Stimulated activated CD4-positive, alpha-beta T cell treated with anti-CD3 and anti-CD28 coated beads, Interleukin-15, amount 100 ng/mL, for 24 hours (primary cell): Measurements from ENCODE around the gene CLDN10.

Experiments
- DNase-seq: peaks from one replicate; pipeline ENCODE4 v3.0.0-alpha.2; 2020

Gene CLDN10

DNA sequence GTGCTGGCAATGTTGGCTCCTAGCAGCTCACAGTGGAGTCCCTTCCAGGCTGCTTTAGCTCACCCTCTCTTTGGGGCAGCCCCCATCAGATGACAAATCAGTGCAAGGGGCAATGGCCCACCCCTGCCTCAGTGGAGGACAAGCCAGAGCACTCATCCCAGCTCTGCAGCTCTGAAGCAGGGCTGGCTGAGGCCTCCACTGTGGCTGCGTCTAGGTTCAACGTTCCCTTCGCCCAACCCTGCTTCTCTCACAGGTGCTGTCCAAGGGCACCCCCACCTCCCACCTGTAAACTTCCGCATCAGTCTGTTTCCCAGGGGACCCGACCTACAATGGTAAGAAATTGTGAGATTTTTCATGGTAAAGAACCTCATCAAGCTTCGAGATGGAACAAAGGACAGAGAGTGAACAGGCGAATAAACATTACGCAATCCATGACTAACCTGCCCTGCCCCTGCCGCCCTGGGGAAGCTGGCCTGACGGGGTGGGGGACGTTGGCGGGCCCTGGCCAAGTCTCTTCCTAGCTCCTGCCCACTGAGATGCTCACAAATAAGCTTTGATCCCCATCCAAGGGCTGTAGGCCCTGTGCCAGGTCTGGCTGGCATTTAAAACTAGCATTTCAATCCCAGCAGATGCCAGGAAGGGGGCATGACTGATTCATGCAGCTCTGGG is 51.5 kb downstream of the CLDN10 start:
- DNase-seq: no peak

DNA sequence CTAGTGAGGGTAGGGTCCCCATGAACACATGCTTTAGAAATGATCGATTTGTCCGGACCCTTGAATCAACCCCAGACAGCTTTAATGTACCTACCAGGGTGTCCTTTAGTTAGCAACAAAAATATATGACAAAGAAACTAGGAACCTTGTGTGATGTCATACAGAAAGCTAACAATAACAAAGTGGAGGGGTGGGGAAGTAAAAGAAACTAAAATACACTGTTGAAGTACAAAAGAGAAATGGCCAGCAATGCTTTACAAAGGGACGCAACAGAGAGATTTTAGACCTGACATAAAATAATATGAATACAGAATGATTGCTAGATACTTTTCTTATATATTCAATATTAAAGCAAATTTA is 52.0 kb downstream of the CLDN10 start:
- no peak for DNase-seq

DNA sequence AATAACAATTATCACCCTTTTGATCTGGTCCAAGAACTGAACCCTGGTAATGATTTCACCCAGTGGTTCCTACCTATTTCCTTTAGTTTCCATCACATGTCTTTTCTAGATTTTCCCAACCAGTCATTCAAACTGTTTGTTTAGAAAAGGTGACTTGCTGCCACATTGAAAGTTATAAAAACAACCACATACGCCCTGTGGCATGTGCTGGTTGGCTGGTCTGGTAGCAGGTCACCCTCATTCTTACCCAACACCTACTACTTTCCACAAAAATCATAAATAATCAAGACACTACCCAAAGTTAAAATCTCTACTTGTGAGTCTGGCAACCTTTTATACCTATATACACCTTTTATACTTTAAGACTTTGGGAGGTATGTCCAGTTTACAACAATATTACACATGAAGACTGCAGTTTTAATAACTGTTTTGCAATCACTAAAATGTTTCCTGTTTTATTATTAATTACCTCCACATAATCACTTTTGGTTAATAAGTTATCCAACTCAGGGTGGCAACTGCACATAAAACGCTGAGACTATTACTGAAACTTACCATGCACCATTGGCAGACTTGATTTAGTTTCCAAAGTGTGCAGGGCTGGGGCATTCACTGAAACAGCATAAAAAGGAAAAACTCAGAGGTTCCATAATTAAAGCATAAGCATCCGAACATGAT is 53.1 kb downstream of the CLDN10 start:
- DNase-seq: no peak

DNA sequence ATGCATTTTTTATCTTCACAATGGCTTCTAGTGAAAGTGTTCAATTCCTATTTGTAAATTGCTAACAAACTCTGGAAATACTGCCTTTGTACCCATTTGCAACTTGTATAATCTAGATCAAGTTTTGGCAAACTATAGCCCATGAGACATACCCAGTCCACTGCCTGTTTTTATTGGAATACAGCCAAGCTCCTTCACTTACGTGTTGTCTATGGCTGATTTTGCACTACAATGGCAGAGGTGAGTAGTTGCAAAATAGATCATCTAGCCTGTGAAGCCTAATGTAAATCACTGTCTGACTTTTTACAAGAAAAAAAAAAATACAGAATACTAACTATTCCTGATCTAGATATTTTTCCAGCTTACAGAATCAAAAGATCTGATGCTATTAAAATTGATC is 54.8 kb downstream of the CLDN10 start:
- no peak for DNase-seq

DNA sequence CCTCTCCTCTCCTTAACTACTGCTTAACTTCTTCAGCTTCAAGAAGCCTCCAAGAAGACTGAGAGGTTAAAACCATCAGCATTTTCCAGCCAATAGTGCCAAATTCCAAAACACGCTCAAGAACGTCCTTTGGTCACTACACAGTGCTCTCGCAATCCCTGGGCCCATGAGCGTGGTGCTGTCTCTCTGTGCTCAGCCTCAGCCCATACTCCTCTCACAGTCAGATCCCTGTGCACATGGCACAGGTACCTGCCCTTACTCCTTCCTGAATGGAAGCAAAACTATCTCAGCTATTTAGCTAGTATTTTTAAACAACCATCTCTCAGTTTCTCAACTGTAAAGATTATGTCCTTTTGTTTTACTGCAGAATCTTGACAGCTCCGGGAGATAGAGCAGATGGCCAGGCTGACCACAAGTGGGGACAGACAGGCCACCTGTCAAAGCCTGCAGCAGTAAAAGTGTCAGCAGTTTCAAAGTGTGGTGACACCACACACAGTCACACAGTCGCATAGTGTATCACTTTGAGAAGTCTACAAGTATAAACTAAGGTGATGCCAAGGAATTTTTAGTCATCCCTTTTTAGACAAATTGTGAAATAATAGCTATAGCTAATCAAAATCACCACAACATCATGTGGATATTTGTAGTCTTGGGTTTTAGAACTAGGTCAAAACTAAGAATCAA is 56.3 kb downstream of the CLDN10 start:
- no peak for DNase-seq

DNA sequence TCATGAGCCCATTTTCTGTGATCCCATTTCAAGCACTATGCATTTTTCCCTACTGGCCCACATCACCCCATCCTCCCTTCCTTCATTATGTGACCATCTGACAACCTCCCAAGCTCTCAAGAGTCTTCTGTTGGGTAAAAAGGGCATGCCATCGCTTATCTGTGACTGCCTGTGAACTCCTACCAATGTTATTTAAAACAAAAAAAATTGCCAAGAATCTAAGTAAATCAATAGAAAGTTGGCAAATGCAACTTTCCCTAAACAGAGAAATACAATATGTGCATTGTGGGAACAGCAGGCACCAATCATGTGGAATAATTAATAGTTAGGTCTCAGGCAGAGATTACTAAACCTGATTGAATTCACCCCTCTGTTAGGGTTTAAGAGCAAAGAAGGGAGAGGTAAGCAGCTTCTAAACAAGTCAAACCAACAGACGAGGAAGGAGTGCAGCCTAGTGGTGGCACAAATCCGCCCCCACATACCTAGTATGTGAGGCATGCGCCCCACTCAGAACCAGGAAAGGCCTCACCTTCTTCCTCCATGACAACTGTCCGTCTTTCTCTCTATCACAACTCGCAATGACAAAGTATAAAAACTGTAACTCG is 62.2 kb downstream of the CLDN10 start:
- no peak for DNase-seq

DNA sequence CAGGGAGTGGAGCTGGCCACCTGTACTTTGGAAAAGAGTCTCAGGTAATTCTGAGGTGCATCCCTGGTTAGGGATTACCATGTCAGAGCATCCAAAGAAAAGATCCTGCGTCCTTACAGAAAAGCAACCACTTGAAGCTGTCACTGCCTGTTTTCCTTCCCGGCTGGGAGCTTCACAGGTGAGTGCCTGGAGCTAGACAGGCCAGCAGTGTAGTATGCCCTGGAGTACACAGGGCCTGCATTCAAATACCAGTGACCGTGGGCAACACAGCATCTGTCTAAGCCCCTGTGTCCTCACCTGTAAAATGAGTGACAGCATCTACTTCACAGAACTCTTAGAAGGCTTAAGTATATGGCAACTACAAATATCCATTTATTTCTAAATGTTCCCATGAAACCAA is 63.0 kb downstream of the CLDN10 start:
- no peak for DNase-seq

DNA sequence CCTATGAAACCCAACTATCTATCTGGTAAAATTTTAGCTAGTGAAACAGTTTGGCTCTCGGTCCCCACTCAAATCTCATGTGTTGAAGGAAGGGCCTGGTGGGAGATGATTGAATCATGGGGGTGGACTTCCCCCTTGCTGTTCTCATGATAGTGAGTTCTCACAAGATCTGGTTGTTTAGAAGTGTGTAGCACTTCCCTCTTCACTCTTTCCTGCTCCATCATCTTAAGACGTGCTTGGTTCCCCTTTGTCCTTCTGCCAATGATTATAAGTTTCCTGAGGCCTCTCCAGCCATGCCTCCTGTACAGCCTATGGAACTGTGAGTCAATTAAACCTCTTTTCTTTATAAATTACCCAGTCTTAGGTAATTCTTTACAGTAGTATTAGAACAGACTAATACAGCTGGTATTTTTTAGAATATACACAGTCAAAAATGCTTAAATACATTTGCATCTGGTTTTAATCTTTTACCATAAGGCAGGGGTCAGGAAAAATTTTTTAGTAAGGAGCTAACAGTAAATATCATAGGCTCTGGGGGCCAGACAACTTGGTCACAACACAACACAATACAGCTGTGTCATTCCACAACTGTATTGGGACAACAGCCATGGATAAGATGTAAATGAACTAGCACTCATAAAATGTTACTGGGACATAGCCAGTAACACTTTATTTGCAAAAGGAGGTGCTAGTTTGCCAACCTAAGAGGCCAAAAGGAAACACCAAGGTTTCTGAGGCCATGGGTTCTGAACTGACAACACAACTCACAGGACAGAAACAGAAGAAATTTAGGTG is 67.7 kb downstream of the CLDN10 start:
- DNase-seq: no peak

DNA sequence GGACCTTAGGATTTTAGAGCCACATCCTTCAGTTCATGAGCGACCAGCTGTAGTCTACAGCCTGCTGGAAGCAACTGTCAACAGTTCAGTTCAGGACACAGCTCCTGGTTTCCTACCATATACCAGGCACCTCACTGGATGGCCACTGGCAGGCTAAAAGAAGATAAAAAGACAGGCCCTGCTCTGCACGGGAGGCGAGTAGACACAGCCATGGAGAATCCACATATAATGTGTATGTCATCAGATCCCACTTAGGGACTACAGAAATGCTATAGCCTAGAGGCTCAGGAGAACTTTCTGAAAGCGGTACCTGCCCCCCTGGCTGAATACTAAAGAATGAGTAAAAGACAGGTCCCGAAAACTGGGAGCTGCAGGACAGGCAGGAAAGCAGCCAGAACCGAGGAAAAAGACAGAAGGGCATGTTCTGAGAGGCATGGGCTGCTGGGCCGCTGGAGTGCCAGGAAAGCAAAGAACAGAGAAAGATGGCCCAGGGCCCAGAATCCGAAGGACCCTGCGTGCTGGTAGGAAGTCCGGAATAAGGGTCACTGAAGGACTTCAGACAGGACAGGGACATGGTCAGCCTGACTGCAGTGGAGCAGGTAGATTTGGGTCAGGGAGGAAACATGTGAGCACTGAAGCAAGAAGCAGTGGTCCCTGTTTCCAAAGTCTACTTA is 68.4 kb downstream of the CLDN10 start:
- no peak for DNase-seq

DNA sequence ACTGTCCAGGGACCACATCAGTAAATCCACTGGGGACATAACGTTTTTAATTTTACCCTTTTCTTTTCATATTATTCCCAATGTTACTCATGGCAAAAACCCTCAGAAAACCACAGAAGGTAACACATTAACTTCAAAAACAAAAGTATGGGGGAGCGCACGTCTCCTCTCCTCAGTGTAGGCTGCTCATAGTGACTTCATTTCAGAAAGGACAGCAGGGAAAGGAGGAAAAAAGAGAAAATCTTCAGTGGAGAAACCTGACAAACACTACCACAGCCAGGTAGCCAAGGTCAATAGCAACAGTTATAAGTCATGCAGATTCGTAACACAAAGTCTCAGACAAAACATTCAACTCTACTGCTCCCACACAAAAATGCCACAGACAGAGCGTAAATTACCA is 70.6 kb downstream of the CLDN10 start:
- no peak for DNase-seq

DNA sequence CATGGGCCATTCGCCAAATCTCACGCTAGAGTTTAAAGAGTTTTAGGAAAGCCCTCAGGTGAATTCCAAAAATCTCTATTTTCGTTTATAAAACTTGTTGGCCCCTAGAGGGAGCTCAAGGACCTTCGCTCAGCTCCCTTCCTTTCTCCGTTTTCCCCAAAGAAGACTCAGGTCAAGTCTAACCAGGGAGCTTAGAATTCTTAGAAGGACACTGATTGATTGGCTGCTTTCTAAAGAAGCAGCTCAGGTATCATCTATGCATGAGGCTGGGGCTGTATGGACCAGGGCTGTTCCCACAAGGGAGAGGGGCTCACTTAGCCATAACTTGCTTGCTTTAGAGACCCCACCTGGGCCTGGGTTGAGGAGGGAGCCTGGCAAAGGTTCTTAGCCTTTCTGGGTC is 71.5 kb downstream of the CLDN10 start:
- DNase-seq: no peak

DNA sequence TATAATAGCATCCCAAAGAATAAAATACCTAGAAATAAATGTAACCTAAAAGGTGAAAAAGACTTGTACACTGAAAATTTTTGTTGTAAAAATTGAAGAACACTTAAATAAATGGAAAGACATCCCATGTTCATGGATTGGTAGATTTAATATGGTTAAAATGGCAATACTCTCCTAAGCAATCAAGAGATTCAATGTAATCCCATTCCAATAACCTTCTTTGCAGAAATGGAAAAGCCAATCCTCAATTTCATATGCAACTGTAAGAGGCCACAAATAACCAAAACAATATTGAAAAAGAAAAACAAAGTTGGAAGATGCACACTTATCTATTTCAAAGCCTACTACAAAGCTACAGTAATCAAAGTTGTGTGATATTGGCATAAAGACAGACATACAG is 74.2 kb downstream of the CLDN10 start:
- no peak for DNase-seq

DNA sequence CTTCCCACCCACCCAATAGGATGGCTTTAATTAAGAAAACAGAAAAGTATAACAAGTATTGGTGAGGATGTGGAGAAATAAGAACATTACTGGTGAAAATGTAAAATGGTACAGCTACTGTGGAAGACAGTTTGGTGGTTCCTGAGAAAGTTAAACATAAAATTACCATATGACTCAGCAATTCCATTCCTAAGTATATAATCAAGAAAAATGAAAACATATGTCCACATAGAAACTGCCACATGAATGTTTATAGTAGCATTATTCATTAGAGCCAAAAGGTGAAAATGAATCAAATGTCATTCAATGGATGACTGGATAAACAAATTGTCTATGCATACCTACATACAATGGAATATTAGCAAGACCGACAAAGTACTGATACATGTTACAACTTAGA is 75.1 kb downstream of the CLDN10 start:
- no peak for DNase-seq

DNA sequence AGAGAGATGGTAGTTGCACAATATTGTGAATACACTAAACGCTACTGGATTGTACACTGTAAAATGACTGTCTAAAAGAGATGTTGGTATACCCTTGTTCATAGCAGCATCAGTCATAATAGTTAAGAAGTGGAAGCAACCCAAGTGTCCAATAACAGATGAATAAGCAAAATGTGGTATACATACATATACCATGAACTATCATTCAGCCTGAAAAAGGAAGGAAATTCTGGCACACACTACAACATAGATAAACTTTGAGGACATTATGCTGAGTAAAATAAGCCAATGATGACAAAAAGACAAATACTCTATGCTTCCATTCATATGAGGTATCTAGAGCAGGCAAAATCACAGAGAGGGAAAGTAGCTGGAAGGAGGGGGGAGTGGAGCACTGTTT is 76.0 kb downstream of the CLDN10 start:
- no peak for DNase-seq

DNA sequence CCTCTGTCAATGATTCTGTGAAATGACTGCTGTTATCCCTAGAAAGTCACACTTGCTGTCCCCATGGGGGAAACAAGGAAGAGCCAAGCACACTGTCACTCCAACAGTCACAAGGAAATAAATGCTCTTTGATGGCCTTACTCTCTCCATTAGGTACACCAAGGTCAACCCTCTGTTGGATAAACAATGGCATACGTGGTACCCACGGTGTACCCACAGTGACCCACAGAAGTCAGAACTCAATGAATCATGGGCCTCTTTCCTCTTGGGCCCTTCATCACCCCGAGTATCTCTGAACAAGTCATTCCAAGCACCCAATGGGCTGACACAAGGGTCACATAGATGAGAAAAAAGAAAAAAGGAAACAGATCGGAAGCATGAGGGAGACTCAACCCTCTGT is 76.6 kb downstream of the CLDN10 start:
- no peak for DNase-seq
